GM19099 (cell line): Measurements from ENCODE around the gene KCNV2.

Experiments
- POLR2A ChIP-seq: IDR thresholded peaks from 3 replicates; pipeline ENCODE4 v1.6.1; 2011; ENCODE audit warnings: low read depth; ENCODE audit not compliant: insufficient read length; ENCODE audit errors: extremely low read depth

The KCNV2 gene

DNA sequence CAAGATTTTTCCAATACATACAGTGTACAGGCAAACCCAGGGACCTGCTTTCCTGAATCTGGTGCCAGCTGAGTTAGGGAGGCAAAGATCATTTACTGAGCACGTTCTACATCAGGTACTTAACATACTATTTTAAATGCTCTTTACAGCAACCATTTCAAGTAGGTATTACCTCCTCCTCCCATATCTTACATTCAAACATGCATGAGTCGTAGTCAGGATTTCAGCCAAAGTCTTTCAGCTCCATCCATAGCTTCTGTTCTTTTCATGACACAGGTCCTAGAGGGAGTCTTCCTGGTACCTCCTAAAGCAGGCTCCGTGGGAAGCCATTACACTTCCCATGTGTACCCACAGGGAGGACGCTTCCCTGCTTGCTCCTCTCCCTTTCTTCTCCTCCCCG is 11.7 kb downstream of the KCNV2 start:
- no peak for TF ChIP-seq POLR2A

GRCh38 chr9:2729721-2730120 is 12.4 kb downstream of the KCNV2 start:
- TF ChIP-seq POLR2A = no peak

GRCh38 chr9:2730971-2731370 is 13.7 kb downstream of the KCNV2 start:
- no peak for TF ChIP-seq POLR2A

DNA sequence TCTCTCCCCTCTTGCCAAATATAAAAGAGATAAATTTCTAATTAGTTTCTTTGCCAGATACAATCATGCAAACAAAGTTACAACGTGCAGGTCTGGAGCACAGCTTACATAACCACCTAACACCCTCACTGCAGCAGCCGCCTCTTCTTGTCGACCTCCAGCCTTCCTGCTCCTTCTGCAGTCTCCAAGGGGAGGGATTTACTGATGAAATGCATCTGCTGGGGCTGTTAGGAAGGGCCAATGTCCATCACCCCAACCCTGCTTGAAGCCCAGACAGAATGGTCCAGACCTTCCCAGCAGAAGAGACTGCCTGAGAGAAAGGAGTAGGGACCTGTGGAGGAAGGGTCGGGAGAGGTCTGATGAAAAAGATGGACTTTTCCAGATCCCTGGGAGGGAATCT is 15.2 kb downstream of the KCNV2 start:
- TF ChIP-seq POLR2A = no peak

DNA sequence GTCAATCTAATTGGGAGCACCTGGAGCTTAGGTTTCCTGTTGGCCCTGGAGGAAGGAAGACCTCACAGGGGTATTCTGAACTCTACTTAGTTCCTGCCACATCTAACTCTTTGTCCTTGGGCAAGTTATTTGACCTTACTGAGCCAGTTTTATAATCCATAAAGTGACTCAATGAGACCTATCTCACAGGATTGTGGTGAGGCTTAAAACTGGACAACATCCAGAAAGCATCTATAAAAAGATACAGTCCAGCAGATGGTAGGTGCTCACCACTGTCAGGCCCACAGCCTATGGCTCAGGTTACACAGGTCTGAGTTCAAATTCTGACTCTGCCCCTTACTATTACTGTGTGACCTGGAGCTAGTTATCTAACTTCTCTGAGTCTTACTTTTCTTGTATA is 23.3 kb downstream of the KCNV2 start:
- no peak for TF ChIP-seq POLR2A

DNA sequence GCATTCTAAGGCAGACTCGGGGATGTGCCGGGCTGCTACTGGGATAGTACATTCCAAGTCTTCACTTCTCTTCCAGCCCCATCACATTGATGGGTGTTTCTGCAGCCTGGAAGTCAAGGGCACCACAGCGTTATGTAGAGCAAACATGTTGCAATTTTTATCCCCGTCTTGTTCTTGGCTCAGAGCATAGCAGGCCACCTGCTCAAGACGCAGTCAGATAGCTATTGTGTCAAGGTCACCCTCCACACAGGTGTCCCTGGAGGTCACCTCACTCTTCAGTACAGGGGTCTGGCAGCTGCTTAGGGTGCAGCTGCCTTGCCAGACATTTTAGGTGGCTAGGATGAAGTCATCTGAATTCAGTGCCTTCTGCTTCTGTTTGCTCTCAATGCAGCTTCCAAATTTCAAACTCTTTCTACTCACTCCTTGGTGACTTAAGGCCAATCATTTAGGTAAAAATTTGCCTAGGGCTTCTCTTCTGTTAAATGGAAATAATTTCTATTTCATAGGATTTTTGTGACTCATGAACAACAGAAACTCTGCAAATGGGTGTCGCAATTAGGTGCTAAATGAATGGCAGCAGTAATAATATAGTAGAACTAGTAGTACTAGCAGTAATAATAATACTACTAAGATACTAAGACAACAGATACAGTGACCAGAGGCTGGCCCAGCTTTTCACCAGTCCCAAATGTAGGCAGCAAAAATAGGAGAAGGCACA is 24.3 kb downstream of the KCNV2 start:
- no peak for TF ChIP-seq POLR2A

- no peak for TF ChIP-seq POLR2A
Measured at GRCh38 chr9:2742214-2742613, 24.9 kb downstream of the KCNV2 start.

- no peak for TF ChIP-seq POLR2A
Measured at GRCh38 chr9:2743937-2744529, 26.7 kb downstream of the KCNV2 start.

DNA sequence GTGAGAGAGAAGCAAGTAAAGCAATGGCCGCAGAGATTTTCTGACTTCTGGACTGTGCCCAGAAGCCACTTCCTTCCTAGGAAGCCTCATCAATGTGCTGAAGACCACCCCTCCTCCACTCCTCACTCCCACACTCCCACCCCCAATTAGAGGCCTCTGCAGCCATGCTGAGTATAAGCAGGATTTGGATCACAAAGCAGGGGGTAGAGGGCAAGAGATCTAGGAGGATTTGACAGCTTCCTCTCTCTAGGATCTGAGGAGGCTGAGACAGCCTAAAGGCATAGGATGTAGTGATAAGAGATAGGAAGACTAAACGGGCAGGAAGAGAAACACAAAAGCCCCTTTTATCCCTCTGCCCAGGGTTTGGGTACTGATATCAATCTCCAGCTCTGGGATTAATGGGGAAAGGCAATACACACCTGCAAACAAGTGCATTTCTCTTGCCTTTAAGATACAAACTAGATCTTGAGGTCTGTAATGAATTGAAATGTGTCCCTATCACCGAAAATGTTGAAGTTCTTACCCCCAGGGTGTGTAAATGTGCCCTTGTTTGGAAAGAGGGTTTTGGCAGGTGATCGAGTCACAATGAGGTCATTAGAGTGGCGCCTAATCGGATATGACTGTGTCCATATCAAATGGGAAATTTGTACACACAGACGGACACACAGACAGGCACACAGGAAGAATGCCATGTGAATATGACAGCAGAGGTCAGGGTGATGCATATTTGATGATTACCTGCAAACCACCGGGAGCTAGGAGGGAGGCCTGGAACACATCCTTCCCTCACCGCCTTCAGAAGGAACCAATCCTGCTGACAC is 28.5 kb downstream of the KCNV2 start:
- no peak for TF ChIP-seq POLR2A

GRCh38 chr9:2749485-2749884 is 32.2 kb downstream of the KCNV2 start:
- no peak for TF ChIP-seq POLR2A

DNA sequence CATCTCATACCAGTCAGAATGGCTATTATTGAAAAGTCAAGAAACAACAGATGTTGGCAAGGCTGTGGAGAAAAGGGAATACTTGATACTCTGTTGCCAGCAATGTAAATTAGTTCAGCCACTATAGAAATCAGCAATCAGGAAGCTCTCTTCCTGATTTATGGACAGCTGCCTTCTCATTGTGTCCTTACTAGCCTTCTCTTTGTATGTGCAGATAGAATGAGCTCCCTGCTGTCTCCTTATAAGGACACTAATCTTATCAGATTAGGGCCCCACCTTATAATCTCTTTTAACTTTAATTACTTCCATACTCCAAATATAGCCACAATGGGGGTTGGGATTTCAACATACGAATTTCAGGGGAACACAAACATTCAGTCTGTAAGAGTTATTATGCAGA is 38.0 kb downstream of the KCNV2 start:
- TF ChIP-seq POLR2A = no peak

DNA sequence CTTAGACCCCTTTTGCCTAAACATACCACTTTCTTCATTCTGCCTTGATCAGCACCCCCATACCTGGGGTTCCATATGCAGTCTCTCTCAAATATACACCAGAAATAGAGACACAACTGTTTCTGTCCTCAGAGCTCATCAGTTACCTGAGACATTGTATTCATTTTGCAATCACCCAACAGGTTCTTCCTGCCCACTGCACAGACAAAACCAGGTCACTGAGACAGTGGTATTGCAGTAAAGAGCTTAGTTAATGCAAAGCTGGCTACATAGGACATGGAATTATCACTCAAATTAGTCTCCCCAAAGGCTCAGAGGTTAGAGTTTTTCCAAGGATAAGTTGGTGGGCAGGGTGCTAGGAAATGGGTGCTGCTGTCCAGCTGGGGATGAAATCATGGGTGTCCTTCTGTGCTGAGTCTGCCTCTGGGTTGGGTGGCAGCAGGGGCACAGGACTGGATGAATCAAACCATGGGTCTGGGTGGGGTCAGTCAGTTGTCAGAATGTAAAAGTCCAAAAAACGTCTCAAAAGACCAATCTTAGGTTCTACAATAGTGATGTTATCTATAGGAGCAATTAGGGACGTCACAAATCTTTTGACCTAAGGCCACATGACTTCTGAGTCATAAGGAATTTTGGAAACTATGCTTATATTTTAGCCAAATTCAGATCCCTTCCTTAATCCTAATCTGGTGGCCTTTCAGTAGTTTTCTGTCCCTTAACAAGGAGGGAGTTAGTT is 41.0 kb downstream of the KCNV2 start:
- no peak for TF ChIP-seq POLR2A

- TF ChIP-seq POLR2A = no peak
Measured at GRCh38 chr9:2758898-2759510, 41.7 kb downstream of the KCNV2 start.

DNA sequence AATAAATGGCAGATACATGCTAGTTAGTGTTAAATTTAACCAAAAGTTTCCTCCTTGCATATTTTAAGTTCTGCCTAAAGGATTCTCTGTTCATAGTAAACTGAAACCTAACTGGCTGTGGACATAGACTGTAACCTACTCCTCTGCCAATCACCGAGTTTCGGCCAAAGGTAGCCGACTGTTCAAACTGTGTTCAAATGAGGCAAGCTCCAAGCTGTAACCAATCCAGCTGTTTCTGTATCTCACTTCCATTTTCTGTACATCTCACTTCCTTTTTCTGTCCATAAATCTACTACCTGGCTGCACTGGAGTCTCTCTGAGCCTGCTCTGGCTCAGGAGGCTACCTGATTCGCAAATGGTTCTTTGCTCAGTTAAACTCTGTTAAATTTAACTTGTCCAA is 44.1 kb downstream of the KCNV2 start:
- no peak for TF ChIP-seq POLR2A

DNA sequence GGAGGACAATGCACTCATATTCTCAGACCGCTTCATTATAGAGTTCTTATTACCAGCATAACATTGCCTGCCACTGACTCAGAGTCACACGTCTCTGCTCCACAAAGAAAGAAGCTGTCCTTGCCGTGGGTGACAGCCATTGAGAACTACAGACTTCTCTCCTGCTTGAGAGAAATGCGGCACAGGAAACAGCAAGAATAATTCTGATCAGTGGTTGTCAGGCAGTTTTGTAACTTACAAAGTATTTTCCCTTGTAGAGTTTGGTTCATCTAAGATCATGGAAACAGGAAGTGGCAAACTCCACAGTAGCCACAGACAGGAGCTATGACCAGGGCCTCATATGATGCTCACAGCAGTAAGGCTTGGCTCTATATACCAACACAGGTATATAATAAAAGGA is 47.0 kb downstream of the KCNV2 start:
- TF ChIP-seq POLR2A = no peak
